Measurements from ENCODE around the gene HELZ.
"Not testable (repeated sequence)": the region's sequence is repeated elsewhere in the genome, so short reads cannot be mapped to it uniquely, and the experiment has no call there.

The HELZ gene

DNA sequence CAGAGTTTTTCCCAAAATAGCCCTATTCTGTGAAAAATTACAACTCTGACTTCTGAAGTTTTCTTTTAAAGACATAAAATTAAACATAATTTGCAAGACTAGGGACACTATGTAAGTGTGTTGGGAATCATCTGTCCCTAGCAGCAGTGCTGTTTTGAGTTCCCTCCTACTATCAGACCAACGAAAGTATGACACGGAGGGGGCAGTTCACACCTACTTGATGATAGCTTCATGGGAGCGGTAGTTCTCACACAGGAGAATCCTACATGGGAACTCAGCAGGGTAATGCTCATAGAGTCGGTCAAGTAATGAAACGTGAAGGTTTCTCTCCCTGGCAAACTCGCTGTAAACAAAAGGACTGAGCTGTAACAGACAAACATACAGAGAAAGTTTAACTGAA, 96.6 kb downstream of the HELZ start:
- no peak for DNase-seq (ENCODE audit: low read depth in 1 of 2, low spot score in 1 of 2)

DNA sequence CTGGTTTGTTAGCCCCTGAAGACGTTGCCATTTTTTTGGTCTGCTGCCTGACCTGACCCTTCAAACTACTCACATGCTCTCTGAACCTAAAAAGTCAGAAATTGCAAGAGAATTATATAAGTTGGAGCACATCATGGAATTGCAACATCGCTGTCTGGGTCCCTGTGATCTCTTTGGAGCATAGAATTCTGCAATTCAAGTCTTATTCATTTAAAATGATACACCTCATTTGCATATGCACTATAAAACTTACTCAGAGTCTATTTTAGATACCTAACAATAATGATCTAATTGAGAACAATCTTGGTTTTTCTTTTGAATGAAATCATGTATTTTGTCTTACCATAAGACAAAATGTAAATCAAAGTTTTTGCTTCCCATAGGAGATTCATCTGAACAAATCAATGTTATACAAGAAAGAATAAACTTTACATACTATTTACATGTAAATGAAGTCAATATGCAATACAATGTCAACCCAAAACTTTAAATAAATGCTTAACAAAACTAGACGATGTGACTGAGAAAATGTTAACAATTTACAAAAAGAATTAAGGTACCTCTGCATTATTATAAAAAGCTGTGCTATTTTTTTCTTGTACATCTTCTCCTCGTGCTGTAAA, 99.7 kb downstream of the HELZ start:
- no peak for DNase-seq (ENCODE audit: low read depth in 1 of 2, low spot score in 1 of 2)

DNA sequence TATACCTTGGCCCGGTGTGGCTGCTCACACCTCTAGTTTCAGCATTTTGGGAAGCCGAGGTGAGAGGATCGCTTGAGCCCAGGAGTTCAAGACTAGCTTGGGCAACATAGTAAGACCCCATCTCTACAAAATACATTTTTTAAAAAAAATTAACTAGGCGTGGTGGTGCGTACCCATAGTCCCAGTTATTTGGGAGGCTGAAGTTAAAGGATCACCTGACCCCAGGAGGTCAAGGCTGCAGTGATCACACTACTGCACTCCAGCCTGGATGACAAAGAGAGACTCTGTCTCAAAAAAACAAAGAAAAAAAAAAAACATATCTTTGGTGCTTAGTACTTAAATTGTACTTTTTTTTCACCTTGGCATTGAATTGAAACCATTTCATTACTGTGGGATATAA, 101.7 kb downstream of the HELZ start:
- DNase-seq (ENCODE audit: low read depth in 1 of 2, low spot score in 1 of 2), result no peak

DNA sequence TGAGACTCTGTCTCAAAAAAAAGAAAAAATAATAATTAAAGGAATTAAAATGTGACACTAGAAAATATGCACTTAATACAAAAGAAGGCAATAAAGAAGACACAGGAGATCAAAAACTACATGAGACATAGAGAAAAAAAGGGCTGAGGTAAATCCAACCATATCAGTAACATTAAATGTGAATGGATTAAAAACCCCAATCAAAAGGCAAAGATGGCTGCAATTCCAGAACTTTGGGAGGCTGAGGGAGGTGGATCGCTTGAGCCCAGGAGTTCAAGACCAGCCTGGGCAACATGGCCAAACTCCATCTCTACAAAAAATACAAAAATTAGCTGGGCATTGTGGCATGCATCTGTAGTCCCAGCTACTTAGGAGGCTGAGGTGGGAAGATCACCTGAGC, 103.0 kb downstream of the HELZ start:
- not testable (repeated sequence) for DNase-seq (ENCODE audit: low read depth in 1 of 2, low spot score in 1 of 2)

DNA sequence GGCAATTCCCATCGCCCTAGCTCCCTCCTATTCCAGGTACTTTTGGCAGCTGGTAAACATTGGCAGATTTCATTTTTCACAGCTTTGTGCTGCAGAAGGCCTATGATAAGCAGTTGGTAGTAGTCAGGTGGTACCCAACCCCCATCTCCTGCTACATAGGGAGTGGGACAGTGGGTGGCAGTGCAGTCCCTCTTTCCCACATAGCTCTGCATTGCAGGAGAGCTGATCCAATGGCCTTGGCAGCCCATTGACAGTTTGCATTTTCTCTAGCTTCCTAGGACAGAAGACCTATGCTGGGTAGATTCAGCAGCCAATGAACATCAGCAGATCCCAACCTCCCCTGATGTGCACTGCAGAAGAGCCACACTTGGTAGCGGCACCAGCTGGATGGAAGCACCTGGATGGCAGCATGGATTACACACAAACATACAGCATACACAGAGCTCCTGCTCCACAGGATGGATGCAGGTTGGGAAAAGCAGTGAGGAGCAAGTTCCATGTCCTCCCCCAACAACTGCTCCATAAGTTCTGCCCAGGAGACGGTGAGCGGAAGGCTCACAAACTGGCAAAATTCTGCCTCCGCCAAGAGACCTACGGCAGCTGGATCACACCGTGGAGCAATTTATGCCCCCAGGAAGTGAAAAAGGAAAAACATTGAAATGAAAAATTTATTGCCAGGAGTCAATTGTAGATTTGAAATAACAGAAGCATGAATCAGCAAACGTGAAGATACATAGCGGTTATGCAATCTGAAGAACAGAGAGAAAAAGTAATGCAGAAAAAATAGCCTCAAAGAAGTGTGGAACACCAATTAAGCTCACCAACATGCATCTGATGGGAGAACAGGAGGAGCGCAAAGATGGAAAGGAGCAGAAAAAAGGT, 105.0 kb downstream of the HELZ start:
- DNase-seq (ENCODE audit: low read depth in 1 of 2, low spot score in 1 of 2), result no peak

DNA sequence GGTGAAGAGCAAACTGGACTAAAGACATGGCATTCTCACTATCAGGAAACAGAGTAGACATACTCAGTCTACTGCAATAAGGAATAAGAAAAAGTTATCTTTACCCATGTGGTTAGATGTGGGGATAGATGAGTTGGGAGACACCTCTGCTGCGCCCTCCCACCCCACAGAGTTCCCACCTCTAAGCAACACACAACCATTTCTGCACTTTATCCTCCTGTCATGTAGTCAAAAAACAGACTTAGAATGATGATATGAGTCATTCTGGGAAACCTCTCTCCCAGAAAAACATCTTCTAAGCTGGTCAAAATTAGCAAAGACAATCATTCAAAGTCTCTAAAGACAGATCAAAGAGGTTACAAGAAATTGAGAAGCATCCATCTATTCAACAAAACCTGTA, 105.7 kb downstream of the HELZ start:
- no peak for DNase-seq (ENCODE audit: low read depth in 1 of 2, low spot score in 1 of 2)

DNA sequence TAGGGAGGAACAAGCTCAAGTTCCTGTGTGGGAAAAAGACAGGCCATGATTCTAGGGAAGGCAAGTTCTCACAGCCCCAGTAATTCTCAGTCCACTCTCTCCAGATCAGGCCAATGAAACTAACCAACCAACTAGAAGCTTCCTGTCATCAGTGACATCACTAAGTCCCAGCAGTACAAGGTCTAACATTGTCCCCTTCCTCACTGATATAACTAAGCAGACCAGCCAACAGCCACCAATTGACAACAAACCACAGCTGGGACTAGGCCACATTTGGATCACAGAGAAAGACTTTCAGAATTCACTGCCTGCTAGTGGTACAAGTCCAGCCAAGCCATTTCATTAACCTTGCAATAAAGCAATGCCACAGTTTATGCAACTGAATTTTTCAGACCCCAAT, 106.6 kb downstream of the HELZ start:
- no peak for DNase-seq (ENCODE audit: low read depth in 1 of 2, low spot score in 1 of 2)

DNA sequence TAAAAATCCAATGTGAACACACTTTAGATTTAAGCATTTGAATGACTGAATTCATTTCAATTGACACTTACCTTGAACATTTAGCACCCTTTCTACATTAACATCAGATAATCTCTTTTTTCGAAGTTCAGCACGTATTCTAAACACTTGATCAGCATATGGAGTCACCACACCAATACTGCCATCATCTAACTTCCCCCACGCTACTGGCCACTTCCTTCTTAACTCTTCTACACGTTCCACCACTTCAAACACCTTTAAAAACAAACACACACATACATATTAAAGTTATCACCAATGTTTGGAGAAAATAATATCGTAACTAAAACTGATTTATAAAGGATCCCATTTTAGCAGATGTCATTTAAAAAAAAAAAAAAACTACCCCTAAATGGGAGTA, 107.1 kb downstream of the HELZ start:
- no peak for DNase-seq (ENCODE audit: low read depth in 1 of 2, low spot score in 1 of 2)

DNA sequence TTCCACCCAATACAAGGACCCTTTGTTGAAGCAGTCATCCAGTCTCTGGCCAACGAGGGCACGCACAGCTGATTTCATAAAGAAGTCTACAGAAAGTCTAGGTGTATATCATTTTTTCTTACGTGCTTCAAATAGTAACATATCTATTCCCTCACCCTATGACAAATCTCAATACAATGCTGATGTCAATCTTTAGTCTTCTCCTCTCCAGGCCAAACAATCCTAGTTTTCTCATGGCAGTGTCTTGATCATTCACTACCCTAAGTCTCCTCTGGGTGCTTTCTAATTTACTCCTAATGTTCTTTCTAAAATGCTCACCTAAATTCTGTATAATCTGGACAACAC, 108.0 kb downstream of the HELZ start:
- DNase-seq (ENCODE audit: low read depth in 1 of 2, low spot score in 1 of 2), result no peak

DNA sequence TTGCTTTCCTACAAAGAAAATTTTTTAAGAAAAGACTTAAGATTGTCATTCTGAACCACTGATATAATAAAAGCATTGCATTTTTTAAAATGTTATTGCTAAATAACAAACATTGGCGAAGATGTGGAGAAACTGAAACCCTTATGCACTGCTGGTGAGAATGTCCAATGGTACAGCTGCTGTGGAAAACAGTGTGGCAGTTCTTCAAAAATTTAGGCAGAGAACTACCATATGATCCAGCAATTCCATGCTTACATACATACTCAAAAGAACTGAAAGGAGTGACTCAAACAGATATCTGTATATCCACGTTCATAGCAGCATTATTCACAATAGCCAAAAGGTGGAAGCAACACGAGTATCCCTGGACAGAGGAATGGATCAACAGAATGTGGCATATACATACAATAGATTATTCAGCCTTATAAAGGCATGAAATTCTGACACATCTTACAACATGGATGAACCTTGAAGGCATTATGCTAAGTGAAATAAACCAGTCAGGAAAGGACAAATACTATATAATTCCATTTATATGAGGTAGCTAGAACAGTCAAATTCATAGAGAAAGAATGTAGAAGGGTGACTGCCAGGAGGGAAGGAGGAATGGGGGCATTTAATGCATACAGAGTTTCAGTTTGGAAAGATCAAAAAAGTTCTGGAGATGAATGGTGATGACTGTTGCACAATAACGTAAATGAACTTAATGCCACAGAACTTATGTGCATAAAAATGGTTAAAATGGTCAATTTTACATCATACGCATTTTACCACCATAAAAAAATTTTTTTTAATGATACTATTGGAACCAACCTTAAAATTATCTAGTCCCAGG, 108.6 kb downstream of the HELZ start:
- no peak for DNase-seq (ENCODE audit: low read depth in 1 of 2, low spot score in 1 of 2)

DNA sequence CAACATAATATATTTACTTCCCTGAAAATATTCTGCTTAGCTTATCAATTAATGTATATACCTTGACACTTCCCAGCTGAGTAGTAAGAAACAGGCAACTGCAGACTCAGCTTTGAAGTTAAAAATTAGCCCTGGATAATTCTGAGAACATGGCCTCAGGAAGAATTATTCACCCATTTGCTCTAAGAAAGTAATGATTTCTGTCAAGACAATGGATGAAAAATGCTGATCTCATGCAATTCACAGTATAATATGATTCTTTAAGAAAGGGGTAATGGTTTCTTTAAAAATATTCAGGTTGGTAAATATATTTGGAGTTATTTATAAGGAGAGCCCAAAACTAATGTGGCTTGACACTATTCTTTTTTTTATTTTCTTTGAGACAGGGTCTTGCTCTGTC, 111.8 kb downstream of the HELZ start:
- DNase-seq (ENCODE audit: low read depth in 1 of 2, low spot score in 1 of 2), result no peak

DNA sequence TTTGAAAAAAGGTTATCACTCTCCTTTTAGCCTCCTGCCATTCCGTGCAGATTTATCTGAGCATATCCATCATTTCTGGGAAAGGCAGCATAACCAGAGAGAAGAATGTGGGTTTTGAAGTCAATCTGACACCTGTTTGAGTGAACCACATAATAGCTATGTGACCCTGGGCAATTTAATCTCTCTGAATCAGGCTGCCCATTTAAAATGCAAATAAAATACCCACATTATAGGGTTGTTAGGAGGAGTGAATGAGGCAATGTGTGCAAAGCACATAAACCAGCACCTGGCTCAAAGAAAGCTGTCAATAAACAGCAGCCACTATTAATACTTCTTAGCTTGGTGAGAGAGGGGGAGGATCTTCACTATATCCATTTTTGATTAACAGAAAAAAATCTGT, 112.6 kb downstream of the HELZ start:
- no peak for DNase-seq (ENCODE audit: low read depth in 1 of 2, low spot score in 1 of 2)

DNA sequence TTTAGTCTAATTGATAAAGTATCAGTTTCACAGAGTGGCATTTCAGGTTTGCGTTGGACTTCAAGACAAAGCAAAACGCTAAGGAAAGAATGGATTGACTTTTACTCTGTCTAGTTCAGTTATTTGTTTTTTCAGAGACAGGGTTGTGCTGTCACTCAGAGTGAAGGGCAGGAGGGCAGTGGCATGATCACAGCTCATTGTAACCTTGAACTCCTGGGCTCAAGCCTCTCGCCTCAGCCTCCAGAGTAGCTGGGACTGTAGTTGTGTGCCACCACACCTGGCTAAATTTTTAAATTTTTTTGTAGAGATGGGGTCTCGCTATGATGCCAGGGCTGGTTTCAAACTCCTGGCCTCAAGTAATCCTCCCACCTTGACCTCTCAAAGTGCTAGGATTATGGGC, 114.2 kb downstream of the HELZ start:
- DNase-seq (ENCODE audit: low read depth in 1 of 2, low spot score in 1 of 2), result no peak

DNA sequence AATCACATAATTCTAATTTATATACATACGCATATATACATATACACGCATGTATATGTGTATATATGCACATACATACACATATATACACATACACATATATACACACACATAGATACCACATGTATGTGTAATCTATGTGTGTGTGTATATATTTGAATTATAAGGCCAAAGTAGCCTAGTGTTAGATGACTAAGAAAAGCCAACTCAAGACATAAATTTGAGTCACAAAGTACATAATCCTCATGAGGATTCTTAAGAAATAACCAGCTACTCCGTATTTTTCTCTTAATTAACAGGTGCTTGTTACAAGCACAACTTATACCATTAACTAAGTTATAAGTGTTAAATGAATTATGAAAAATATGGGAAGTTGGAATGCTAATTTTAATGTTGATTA, 115.7 kb downstream of the HELZ start:
- DNase-seq (ENCODE audit: low read depth in 1 of 2, low spot score in 1 of 2), result no peak

DNA sequence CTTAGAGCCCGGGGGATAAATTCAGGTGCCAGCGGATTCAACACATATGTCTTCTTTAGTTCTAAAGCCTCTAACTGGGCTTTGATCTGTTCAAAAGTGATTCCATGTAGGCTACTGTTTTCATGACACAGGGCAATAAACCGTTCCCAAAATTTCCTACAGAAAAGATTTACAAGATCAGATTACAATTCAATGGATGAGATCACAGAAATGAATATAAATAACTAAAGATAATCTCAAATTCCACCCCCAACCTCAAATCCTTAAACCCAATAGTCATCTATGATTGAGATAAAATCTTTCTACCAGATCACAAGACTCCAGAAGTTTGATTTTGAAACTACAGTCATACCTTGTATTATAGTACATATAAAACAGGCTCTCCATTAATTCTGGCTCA, 116.3 kb downstream of the HELZ start:
- no peak for DNase-seq (ENCODE audit: low read depth in 1 of 2, low spot score in 1 of 2)

DNA sequence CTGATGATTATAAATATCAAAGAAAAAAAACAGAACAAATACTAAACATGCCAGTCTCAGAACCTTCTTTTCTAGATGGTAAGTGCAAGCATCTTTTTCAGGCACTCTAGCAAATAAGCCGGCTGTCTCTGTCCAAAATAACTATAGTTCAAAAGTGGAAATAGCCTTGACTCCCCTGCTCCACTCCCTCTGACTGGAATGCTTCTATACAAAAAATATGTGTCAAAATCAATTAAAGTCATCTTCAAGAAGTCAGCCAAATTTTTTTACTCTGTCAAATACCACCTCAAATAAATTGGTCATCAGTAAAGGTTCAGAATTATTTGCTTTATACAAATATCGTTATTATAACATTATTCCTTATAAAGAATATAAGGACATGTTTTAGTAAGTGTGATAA, 117.1 kb downstream of the HELZ start:
- no peak for DNase-seq (ENCODE audit: low read depth in 1 of 2, low spot score in 1 of 2)

DNA sequence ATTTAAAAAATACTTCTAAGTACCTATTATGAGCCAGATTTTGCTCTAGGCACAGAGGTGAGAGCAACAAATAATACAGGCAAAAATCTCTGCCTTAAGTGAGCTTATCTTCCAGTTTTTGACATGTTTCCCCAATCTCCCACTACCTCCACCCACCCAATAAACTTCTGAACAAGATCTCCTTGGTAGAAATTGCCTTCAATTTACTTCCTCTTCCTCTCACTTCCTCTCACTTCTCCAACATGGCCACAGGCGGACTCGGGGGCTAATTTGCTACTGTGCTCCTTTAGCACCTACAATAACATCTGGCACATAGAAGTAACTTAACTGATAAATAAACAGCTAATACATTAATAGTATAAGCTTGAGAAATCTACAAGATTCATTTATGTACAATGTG, 118.0 kb downstream of the HELZ start:
- no peak for DNase-seq (ENCODE audit: low read depth in 1 of 2, low spot score in 1 of 2)

DNA sequence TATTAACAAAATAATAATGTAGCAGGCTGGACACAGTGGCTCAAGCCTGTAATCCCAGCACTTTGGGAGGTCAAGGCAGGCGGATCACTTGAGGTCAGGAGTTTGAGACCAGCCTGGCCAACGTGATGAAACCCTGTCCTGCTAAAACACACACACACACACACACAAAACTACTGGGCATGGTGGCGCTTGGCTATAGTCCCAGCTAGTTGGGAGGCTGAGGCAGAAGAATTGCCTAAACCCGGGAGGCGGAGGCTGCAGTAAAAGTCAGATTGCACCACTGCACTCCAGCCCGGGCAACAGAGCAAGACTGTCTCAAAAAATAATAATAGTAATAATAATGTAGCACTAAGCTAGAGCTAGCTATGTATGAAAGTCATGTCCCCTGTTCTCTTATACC, 118.5 kb downstream of the HELZ start:
- DNase-seq (ENCODE audit: low read depth in 1 of 2, low spot score in 1 of 2), result not testable (repeated sequence)

DNA sequence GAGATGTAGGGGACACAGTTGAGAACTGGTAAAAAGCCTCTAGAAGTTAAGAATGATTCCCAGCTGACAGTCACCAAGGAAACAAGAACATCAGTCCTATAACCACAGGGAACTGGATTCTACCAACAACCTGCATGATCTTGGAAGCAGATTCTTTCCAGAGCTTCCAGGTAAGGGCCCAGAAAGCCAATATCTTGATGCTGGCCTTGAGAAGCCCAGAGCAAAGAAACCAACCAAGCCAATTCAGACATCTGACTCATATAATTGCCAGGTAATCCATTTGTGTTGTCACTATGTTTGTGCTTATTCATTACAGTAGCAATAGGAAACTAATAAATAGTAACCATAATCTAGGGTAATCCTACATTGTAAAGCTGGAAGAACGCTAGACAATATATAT, 119.1 kb downstream of the HELZ start:
- no peak for DNase-seq (ENCODE audit: low read depth in 1 of 2, low spot score in 1 of 2)

DNA sequence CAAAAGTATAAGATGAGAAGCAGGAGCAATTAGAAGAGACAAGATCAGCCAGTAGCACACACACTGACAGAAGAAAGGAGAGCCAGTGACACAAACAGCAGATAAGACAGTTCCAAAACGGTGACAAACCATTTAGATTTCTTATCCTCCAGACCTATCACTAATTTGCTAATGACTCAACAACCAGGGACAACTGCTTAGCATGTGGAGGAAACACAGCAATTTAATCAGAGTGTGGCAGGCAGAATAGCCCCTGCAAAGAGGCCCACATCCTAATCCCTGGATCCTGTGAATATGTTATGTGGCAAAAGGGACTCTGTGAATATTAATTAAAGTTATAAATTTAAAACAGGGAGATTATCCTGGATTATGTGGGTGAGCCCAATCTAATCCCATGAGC, 119.6 kb downstream of the HELZ start:
- no peak for DNase-seq (ENCODE audit: low read depth in 1 of 2, low spot score in 1 of 2)

DNA sequence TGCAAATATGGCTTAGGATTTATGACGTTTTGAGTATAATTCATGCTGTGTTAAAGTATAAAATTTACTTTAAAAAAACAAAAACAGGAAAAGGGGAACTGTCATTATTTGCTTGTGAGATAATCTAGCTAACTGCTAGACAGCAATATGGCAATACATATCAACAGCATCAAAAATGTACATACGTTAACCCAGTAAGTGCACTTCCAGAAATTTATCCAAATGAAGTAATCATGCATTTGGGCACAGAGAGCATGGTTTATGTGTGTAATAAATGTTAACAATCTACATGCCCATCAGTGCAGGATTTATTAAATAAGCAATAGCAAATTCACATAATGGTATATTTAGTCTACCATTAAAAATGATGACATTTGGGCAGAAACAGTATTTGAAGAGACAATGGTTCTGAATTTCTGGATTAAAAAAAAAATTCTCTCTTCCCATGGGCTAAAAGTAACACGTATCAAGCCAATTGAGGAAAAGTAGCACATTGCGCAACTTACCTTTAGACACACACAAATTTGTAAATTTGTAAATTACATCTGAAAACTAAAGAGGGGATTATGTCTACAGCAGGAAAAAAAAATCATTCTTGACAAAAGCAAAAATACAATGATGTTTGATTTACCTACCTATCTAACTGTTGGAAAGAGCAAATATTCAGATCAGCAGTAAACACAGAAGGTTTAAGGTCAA, 120.4 kb downstream of the HELZ start:
- no peak for DNase-seq (ENCODE audit: low read depth in 1 of 2, low spot score in 1 of 2)

DNA sequence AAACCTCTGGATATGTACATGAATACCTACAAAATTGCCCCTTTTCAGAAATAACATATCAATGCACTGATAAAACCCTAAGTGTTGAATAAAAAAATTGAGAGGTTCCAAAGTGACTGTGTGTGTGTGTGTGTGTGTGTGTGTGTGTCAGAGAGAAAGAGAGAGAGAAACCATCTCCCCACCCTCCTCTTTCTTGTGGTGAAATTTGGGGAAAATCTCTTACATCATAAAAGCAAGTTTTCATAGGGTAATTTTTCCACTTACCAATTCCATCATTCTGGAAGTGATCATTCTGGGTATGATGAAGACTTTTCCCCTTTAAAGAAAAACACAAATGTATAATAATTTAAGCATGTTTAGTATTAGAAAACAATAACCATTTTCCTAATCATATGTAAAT, 121.3 kb downstream of the HELZ start:
- no peak for DNase-seq (ENCODE audit: low read depth in 1 of 2, low spot score in 1 of 2)

Data from activated T-helper 1 cell treated with anti-CD3 and anti-CD28 coated beads, Interleukin-2, amount 50 U/mL, for 16 hours (primary cell).